Activated CD4-positive, alpha-beta T cell treated with anti-CD3 and anti-CD28 coated beads, Interleukin-2, amount 10 ng/mL, durations not matched to agents 24 days and 14 days (primary cell): ENCODE data around the gene BCOR. TPM values are rescaled to one million over a fixed set of nuclear protein-coding genes. Genes with fewer than 3 reads are reported as not detected.

Experiments used
- DNase-seq: peaks from one replicate; pipeline ENCODE4 v3.0.0; 2022
- H3K27ac Mint-ChIP-seq: one replicate; pipeline ENCODE4 v1.8.0; 2022; ENCODE audit warnings: mild to moderate bottlenecking, mixed read lengths
- H3K27me3 Mint-ChIP-seq: one replicate; pipeline ENCODE4 v1.8.0; 2022; ENCODE audit warnings: mixed read lengths
- H3K36me3 Mint-ChIP-seq: one replicate; pipeline ENCODE4 v1.8.0; 2022; ENCODE audit warnings: low read depth, mild to moderate bottlenecking, mixed read lengths
- H3K4me1 Mint-ChIP-seq: one replicate; pipeline ENCODE4 v1.8.0; 2021; ENCODE audit warnings: mixed read lengths
- H3K4me3 Mint-ChIP-seq: one replicate; pipeline ENCODE4 v1.8.0; 2022; ENCODE audit warnings: mild to moderate bottlenecking, moderate library complexity, mixed read lengths
- H3K9me3 Mint-ChIP-seq: one replicate; pipeline ENCODE4 v1.8.0; 2021; ENCODE audit warnings: mixed read lengths
- intact Hi-C: fragments of 100-400 bp; cut with micrococcal nuclease; formaldehyde crosslinking; loops from one replicate; pipeline ENCODE4 v1.15.1; 2023
- total RNA-seq: library from RNA; stranded (reverse); gene quantifications from 2 replicates; pipeline ENCODE4 v1.2.3, GENCODE V29; 2022

Gene BCOR
- total RNA-seq: 61.0 and 64.5 TPM in 2 replicates

- peaks cover 25% of the 10 kb centered on the region for H3K4me1 Mint-ChIP-seq
- H3K9me3 Mint-ChIP-seq: no peaks in the 10 kb centered on the region
- peak; percentile 90 for DNase-seq
- peak within 1 kb of the TSS; percentile 97 for H3K4me3 Mint-ChIP-seq
- intact Hi-C loops: loop anchor here (1.0 to 10.0 kb wide), 7 partner anchors 9 to 1293 kb away; partner anchors contain the start of gene MID1IP1
- H3K36me3 Mint-ChIP-seq: peaks cover 16% of the 10 kb centered on the region
- peak within 1 kb of the TSS; percentile 92 for H3K27ac Mint-ChIP-seq
- no peaks in the 10 kb centered on the region for H3K27me3 Mint-ChIP-seq
Measured at GRCh38 chrX:40097504-40098263, at the start of gene BCOR. Gene BCOR, minus strand, starts transcription at chrX:40097958. Its CDS starts 20,029 bp downstream, at chrX:40077929.

- no peak for DNase-seq
- Mint-ChIP-seq H3K4me3 (peak overlapping the region; percentile 58), H3K27me3 (peaks cover 5% of the 10 kb centered on the region), H3K9me3 (no peaks in the 10 kb centered on the region), H3K27ac (no peak overlapping the region), H3K4me1 (no peaks in the 10 kb centered on the region), H3K36me3 (peaks cover 1% of the 10 kb centered on the region)
- intact Hi-C loops: no loop called here
Measured at GRCh38 chrX:40147126-40147952, 49.6 kb upstream of the BCOR start.

- Mint-ChIP-seq H3K9me3 (no peaks in the 10 kb centered on the region), H3K36me3 (peaks cover 1% of the 10 kb centered on the region), H3K27me3 (peaks cover 5% of the 10 kb centered on the region), H3K4me1 (no peaks in the 10 kb centered on the region), H3K4me3 (peak overlapping the region; percentile 58), H3K27ac (no peak overlapping the region)
- intact Hi-C loops: no loop called here
- DNase-seq: peak; percentile 74
Measured at GRCh38 chrX:40146262-40147125, 48.7 kb upstream of the BCOR start.

- Mint-ChIP-seq H3K4me3 (peak overlapping the region; percentile 57), H3K9me3 (no peaks in the 10 kb centered on the region), H3K27me3 (peaks cover 5% of the 10 kb centered on the region), H3K27ac (no peak overlapping the region), H3K36me3 (peaks cover 1% of the 10 kb centered on the region), H3K4me1 (no peaks in the 10 kb centered on the region)
- intact Hi-C loops: no loop called here
- DNase-seq: no peak
Measured at GRCh38 chrX:40145923-40146261, 48.1 kb upstream of the BCOR start.

- no peaks in the 10 kb centered on the region for H3K9me3 Mint-ChIP-seq
- H3K36me3 Mint-ChIP-seq: peaks cover 1% of the 10 kb centered on the region
- peaks cover 5% of the 10 kb centered on the region for H3K27me3 Mint-ChIP-seq
- no peak overlapping the region for H3K27ac Mint-ChIP-seq
- H3K4me1 Mint-ChIP-seq: no peaks in the 10 kb centered on the region
- H3K4me3 Mint-ChIP-seq: peak overlapping the region; percentile 28
- DNase-seq: no peak
- intact Hi-C loops: no loop called here
Measured at GRCh38 chrX:40145001-40145922, 47.5 kb upstream of the BCOR start.

GRCh38 chrX:40144576-40144975 lies 46.8 kb upstream of the BCOR start:
- DNase-seq: no peak
- peaks cover 5% of the 10 kb centered on the region for H3K27me3 Mint-ChIP-seq
- no peaks in the 10 kb centered on the region for H3K9me3 Mint-ChIP-seq
- intact Hi-C loops: no loop called here
- H3K4me3 Mint-ChIP-seq: no peak overlapping the region
- H3K27ac Mint-ChIP-seq: no peak overlapping the region
- H3K36me3 Mint-ChIP-seq: peaks cover 1% of the 10 kb centered on the region
- H3K4me1 Mint-ChIP-seq: no peaks in the 10 kb centered on the region

- Mint-ChIP-seq H3K4me3 (no peak overlapping the region), H3K4me1 (no peaks in the 10 kb centered on the region), H3K9me3 (no peaks in the 10 kb centered on the region), H3K36me3 (peaks cover under 1% of the 10 kb centered on the region), H3K27me3 (peaks cover 5% of the 10 kb centered on the region), H3K27ac (no peak overlapping the region)
- no peak for DNase-seq
- intact Hi-C loops: no loop called here
Measured at GRCh38 chrX:40143987-40144386, 46.2 kb upstream of the BCOR start.

GRCh38 chrX:40143001-40143400 lies 45.2 kb upstream of the BCOR start:
- Mint-ChIP-seq H3K36me3 (no peaks in the 10 kb centered on the region), H3K4me3 (no peak overlapping the region), H3K27ac (no peak overlapping the region), H3K27me3 (peaks cover 5% of the 10 kb centered on the region), H3K9me3 (no peaks in the 10 kb centered on the region), H3K4me1 (no peaks in the 10 kb centered on the region)
- intact Hi-C loops: no loop called here
- no peak for DNase-seq

GRCh38 chrX:40142417-40142816 lies 44.7 kb upstream of the BCOR start:
- H3K27ac Mint-ChIP-seq: no peak overlapping the region
- no peak overlapping the region for H3K4me3 Mint-ChIP-seq
- peaks cover 5% of the 10 kb centered on the region for H3K27me3 Mint-ChIP-seq
- intact Hi-C loops: no loop called here
- H3K36me3 Mint-ChIP-seq: no peaks in the 10 kb centered on the region
- no peak for DNase-seq
- H3K9me3 Mint-ChIP-seq: no peaks in the 10 kb centered on the region
- H3K4me1 Mint-ChIP-seq: no peaks in the 10 kb centered on the region

GRCh38 chrX:40140706-40141499 lies 43.1 kb upstream of the BCOR start:
- Mint-ChIP-seq H3K36me3 (no peaks in the 10 kb centered on the region), H3K27me3 (no peaks in the 10 kb centered on the region), H3K4me3 (no peak overlapping the region), H3K9me3 (no peaks in the 10 kb centered on the region), H3K4me1 (no peaks in the 10 kb centered on the region), H3K27ac (no peak overlapping the region)
- no peak for DNase-seq
- intact Hi-C loops: no loop called here

- H3K27ac Mint-ChIP-seq: no peak overlapping the region
- H3K36me3 Mint-ChIP-seq: no peaks in the 10 kb centered on the region
- H3K4me3 Mint-ChIP-seq: no peak overlapping the region
- no peaks in the 10 kb centered on the region for H3K27me3 Mint-ChIP-seq
- intact Hi-C loops: no loop called here
- H3K9me3 Mint-ChIP-seq: no peaks in the 10 kb centered on the region
- no peak for DNase-seq
- H3K4me1 Mint-ChIP-seq: no peaks in the 10 kb centered on the region
Measured at GRCh38 chrX:40132751-40133150, 35.0 kb upstream of the BCOR start.

- peaks cover 4% of the 10 kb centered on the region for H3K4me1 Mint-ChIP-seq
- no peaks in the 10 kb centered on the region for H3K9me3 Mint-ChIP-seq
- intact Hi-C loops: no loop called here
- peaks cover 2% of the 10 kb centered on the region for H3K36me3 Mint-ChIP-seq
- no peak overlapping the region for H3K27ac Mint-ChIP-seq
- DNase-seq: no peak
- no peaks in the 10 kb centered on the region for H3K27me3 Mint-ChIP-seq
- H3K4me3 Mint-ChIP-seq: no peak overlapping the region
Measured at GRCh38 chrX:40131654-40132337, 34.0 kb upstream of the BCOR start.
